Right lobe of liver (tissue), 4 donors: Measurements from ENCODE around the gene HOXA3.

Experiments
- CTCF ChIP-seq, 4 donors: fragments of 200-600 bp in 3 of 4; fragments of 450-650 bp in 1 of 4; IDR thresholded peaks; one replicate each; pipeline versions ENCODE4 v1.5.1 to v1.8.0; 2016 to 2022; ENCODE audit warnings: antibody characterized with exemption in 4 of 4, mild to moderate bottlenecking in 2 of 4
- POLR2A ChIP-seq: fragments of 450-650 bp; IDR thresholded peaks from one replicate; pipeline ENCODE4 v1.6.1; 2017; ENCODE audit warnings: antibody characterized with exemption, mild to moderate bottlenecking
- donor health status: DM: no; HTN: no; CAD: no.
- donor health status: DM: no; HTN: no; CAD: no.
- donor health status: DM: no; HTN: yes; CAD: no.

- no peak for TF ChIP-seq POLR2A
- TF ChIP-seq CTCF (IDR thresholded peaks at IDR 0.05): no peak
Measured at GRCh38 chr7:27156916-27157701, 4.7 kb upstream of the HOXA3 start.
